ENCODE results near the gene ADGRE1.

The ADGRE1 gene

GRCh38 chr19:6956573-6956972 is 69.2 kb downstream of the ADGRE1 start:
- DNase-seq: no peak

GRCh38 chr19:6958791-6959190 is 71.4 kb downstream of the ADGRE1 start:
- DNase-seq: no peak

- no peak for DNase-seq
These were observed 76.0 kb downstream of the ADGRE1 start for GRCh38 chr19:6963244-6963852.

- no peak for DNase-seq
These were observed 76.6 kb downstream of the ADGRE1 start for GRCh38 chr19:6963937-6964336.

GRCh38 chr19:6967967-6968366 is 80.6 kb downstream of the ADGRE1 start:
- DNase-seq: no peak

GRCh38 chr19:6969490-6969889 is 82.1 kb downstream of the ADGRE1 start:
- DNase-seq: no peak

GRCh38 chr19:6970021-6970420 is 82.6 kb downstream of the ADGRE1 start:
- DNase-seq: no peak

GRCh38 chr19:6970443-6970842 is 83.1 kb downstream of the ADGRE1 start:
- no peak for DNase-seq

- DNase-seq: no peak
These were observed 84.0 kb downstream of the ADGRE1 start for GRCh38 chr19:6971366-6971765.

- no peak for DNase-seq
These were observed 88.8 kb downstream of the ADGRE1 start for GRCh38 chr19:6976197-6976596.

GRCh38 chr19:6979399-6979798 is 92.0 kb downstream of the ADGRE1 start:
- no peak for DNase-seq

GRCh38 chr19:6983448-6983847 is 96.1 kb downstream of the ADGRE1 start:
- no peak for DNase-seq

- DNase-seq: no peak
These were observed 100.5 kb downstream of the ADGRE1 start for GRCh38 chr19:6987850-6988249.

- no peak for DNase-seq
These were observed 100.9 kb downstream of the ADGRE1 start for GRCh38 chr19:6988257-6988656.
